H54 (cell line): ENCODE measurements around the gene HACD4.
"Not testable (repeated sequence)": the region's sequence is repeated elsewhere in the genome, so short reads cannot be mapped to it uniquely, and the experiment has no call there.

Experiments used
- DNase-seq: peaks from one replicate; pipeline ENCODE4 v3.0.0; 2011; ENCODE audit warnings: low spot score, mixed read lengths; ENCODE audit not compliant: insufficient read length
- FAIRE-seq: peaks from 3 replicates; lab custom pipeline; 2011; peaks lifted over from hg19 to GRCh38; lab: Jason Lieb, UNC
- POLR2A ChIP-seq: IDR thresholded peaks from 2 replicates; pipeline ENCODE4 v1.6.1; 2011; ENCODE audit warnings: low read depth, mild to moderate bottlenecking, low read length

Gene HACD4

GRCh38 chr9:20996809-20997208 is 34.6 kb downstream of the HACD4 start:
- FAIRE-seq (no peak), DNase-seq (no peak)
- TF ChIP-seq POLR2A = no peak

GRCh38 chr9:20995616-20996015 is 35.8 kb downstream of the HACD4 start:
- DNase-seq (no peak), FAIRE-seq (no peak)
- no peak for TF ChIP-seq POLR2A

- TF ChIP-seq POLR2A = no peak
- FAIRE-seq (no peak), DNase-seq (no peak)
These were observed 37.0 kb downstream of the HACD4 start for GRCh38 chr9:20994486-20994885.

- DNase-seq = no peak
- FAIRE-seq = no peak
- no peak for TF ChIP-seq POLR2A
These were observed 40.6 kb downstream of the HACD4 start for GRCh38 chr9:20990867-20991266.

GRCh38 chr9:20989923-20990341 is 41.5 kb downstream of the HACD4 start:
- no peak for FAIRE-seq

GRCh38 chr9:20988671-20989315 is 42.6 kb downstream of the HACD4 start:
- DNase-seq (no peak), FAIRE-seq (no peak)
- no peak for TF ChIP-seq POLR2A

More at GRCh38 chr9:20989923-20990341, 41.5 kb downstream of the HACD4 start:
- TF ChIP-seq POLR2A = no peak
- DNase-seq = no peak

- TF ChIP-seq POLR2A = no peak
- FAIRE-seq = no peak
- no peak for DNase-seq
These were observed 43.4 kb downstream of the HACD4 start for GRCh38 chr9:20988061-20988460.

GRCh38 chr9:20987521-20987920 is 43.9 kb downstream of the HACD4 start:
- no peak for TF ChIP-seq POLR2A
- no peak for DNase-seq
- FAIRE-seq = no peak

GRCh38 chr9:20985851-20986600 is 45.4 kb downstream of the HACD4 start:
- no peak for TF ChIP-seq POLR2A
- no peak for FAIRE-seq
- no peak for DNase-seq

- no peak for TF ChIP-seq POLR2A
- DNase-seq (no peak), FAIRE-seq (no peak)
These were observed 46.9 kb downstream of the HACD4 start for GRCh38 chr9:20984506-20984905.

GRCh38 chr9:20981486-20981885 is 50.0 kb downstream of the HACD4 start:
- no peak for TF ChIP-seq POLR2A
- FAIRE-seq (peak; percentile 88), DNase-seq (peak; percentile 8)

- FAIRE-seq (peak; percentile 86), DNase-seq (peak; percentile 4)
- no peak for TF ChIP-seq POLR2A
These were observed 50.5 kb downstream of the HACD4 start for GRCh38 chr9:20980832-20981455.

- FAIRE-seq (no peak), DNase-seq (no peak)
- TF ChIP-seq POLR2A = no peak
These were observed 53.2 kb downstream of the HACD4 start for GRCh38 chr9:20978249-20978648.

- FAIRE-seq, DNase-seq: not testable (repeated sequence)
These were observed 57.1 kb downstream of the HACD4 start for GRCh38 chr9:20974191-20974938.

GRCh38 chr9:20973246-20973947 is 58.0 kb downstream of the HACD4 start:
- DNase-seq, FAIRE-seq: not testable (repeated sequence)
